H1 (cell line): Measurements from ENCODE around the gene ADAM19. TPM values are rescaled to one million over a fixed set of nuclear protein-coding genes. Genes with fewer than 3 reads are reported as not detected.

ENCODE experiments used
- CTCF ChIA-PET: fragments of 300-600 bp; sonication (Branson Sonifier 250); formaldehyde crosslinking; loops from one replicate; lab custom pipeline; 2021; ENCODE audit not compliant: partially characterized antibody; lab: Charles Lee
- POLR2A ChIA-PET: fragments of 300-600 bp; sonication (Branson Sonifier 250); formaldehyde crosslinking; loops from one replicate; lab custom pipeline; 2021; ENCODE audit warnings: inconsistent platforms; ENCODE audit not compliant: partially characterized antibody; lab: Charles Lee
- DNase-seq, 2 experiments: peaks; one replicate each; pipeline versions ENCODE4 v3.0.0 to v3.0.0-alpha.2; 2010 to 2022; ENCODE audit warnings: low spot score in 2 of 2, low read depth in 1 of 2, mixed read lengths in 1 of 2
- FAIRE-seq: peaks from 2 replicates; lab custom pipeline; 2011; peaks lifted over from hg19 to GRCh38; lab: Jason Lieb, UNC
- H2AFZ ChIP-seq: 2 replicates; pipeline ENCODE4 v1.8.1; 2012; ENCODE audit warnings: low read length, inconsistent platforms
- H2AK5ac ChIP-seq: 2 replicates; pipeline ENCODE4 v1.6.1; 2013; ENCODE audit warnings: low read depth, low read length
- H2BK120ac ChIP-seq: replicated peaks from 2 replicates; pipeline ENCODE3; 2013; ENCODE audit warnings: low read depth, low read length, inconsistent platforms
- H2BK12ac ChIP-seq: 2 replicates; pipeline ENCODE4 v1.6.1; 2013; ENCODE audit warnings: low read depth, low read length
- H2BK15ac ChIP-seq: 2 replicates; pipeline ENCODE4 v1.6.1; 2013; ENCODE audit warnings: low read length
- H2BK20ac ChIP-seq: 2 replicates; pipeline ENCODE4 v1.6.1; 2013; ENCODE audit warnings: low read length
- H2BK5ac ChIP-seq: 2 replicates; pipeline ENCODE4 v1.6.1; 2013; ENCODE audit warnings: low read depth, low read length
- H3K14ac ChIP-seq: 2 replicates; pipeline ENCODE4 v1.6.1; 2013; ENCODE audit warnings: inconsistent platforms; ENCODE audit not compliant: insufficient read length
- H3K18ac ChIP-seq: 2 replicates; pipeline ENCODE4 v1.6.1; 2013; ENCODE audit warnings: low read length; ENCODE audit errors: extremely low read depth
- H3K23ac ChIP-seq: 2 replicates; pipeline ENCODE4 v1.6.1; 2013; ENCODE audit warnings: inconsistent platforms; ENCODE audit not compliant: insufficient read length
- H3K23me2 ChIP-seq: 2 replicates; pipeline ENCODE4 v1.6.1; 2013; ENCODE audit warnings: low read depth, low read length
- H3K27ac ChIP-seq: 2 replicates; pipeline ENCODE4 v1.6.1; 2011; ENCODE audit warnings: low read depth, low read length, inconsistent platforms
- H3K27me3 ChIP-seq, 4 experiments: replicated peaks in 1 of 4; 1 replicate in 1 of 4; 2 replicates in 3 of 4; pipeline versions ENCODE4 v1.6.1 to v1.8.1; 2011 to 2013; ENCODE audit warnings: low read length in 3 of 4, mild to moderate bottlenecking in 3 of 4, inconsistent platforms in 2 of 4, mixed read lengths in 2 of 4, moderate library complexity in 1 of 4; ENCODE audit not compliant: control insufficient read depth in 3 of 4, insufficient read depth in 3 of 4; ENCODE audit errors: extremely low read depth in 1 of 4
- H3K36me3 ChIP-seq, 4 experiments: 2 replicates each; pipeline versions ENCODE4 v1.6.1 to v1.8.1; 2011 to 2013; ENCODE audit warnings: mild to moderate bottlenecking in 4 of 4, low read length in 3 of 4, moderate library complexity in 2 of 4, control low read depth in 1 of 4, inconsistent platforms in 1 of 4; ENCODE audit not compliant: insufficient read depth in 4 of 4, control insufficient read depth in 2 of 4
- H3K4ac ChIP-seq: replicated peaks from 2 replicates; pipeline ENCODE3; 2013; ENCODE audit warnings: low read length, low read depth, mixed read lengths, inconsistent platforms; ENCODE audit not compliant: insufficient read length
- H3K4me1 ChIP-seq, 4 experiments: replicated peaks in 1 of 4; 1 replicate in 1 of 4; 2 replicates in 3 of 4; pipeline versions ENCODE4 v1.6.1 to v1.8.1; 2011 to 2013; ENCODE audit warnings: low read length in 3 of 4, inconsistent platforms in 2 of 4, mixed read lengths in 1 of 4; ENCODE audit not compliant: insufficient read depth in 4 of 4, control insufficient read depth in 3 of 4
- H3K4me2 ChIP-seq, 2 experiments: 2 replicates each; pipeline versions ENCODE4 v1.6.1 to v1.8.1; 2011 to 2013; ENCODE audit warnings: low read depth in 2 of 2, low read length in 2 of 2, control low read depth in 1 of 2, inconsistent platforms in 1 of 2, mild to moderate bottlenecking in 1 of 2; ENCODE audit not compliant: insufficient read depth in 1 of 2
- H3K4me3 ChIP-seq, 4 experiments: fragments of 200-600, 300-600 bp in 1 of 4; sonication (generic), shearing (Covaris generic), sonication (Bioruptor Twin) in 1 of 4; 2 replicates each; pipeline versions ENCODE4 v1.5.1 to v1.8.1; 2011 to 2016; ENCODE audit warnings: low read length in 4 of 4, low read depth in 3 of 4, control low read depth in 2 of 4, inconsistent platforms in 2 of 4, mild to moderate bottlenecking in 2 of 4, mixed read lengths in 1 of 4, moderate library complexity in 1 of 4; ENCODE audit not compliant: insufficient read depth in 2 of 4; ENCODE audit errors: extremely low read depth in 1 of 4
- H3K56ac ChIP-seq: replicated peaks from 2 replicates; pipeline ENCODE3; 2013; ENCODE audit warnings: low read depth, mild to moderate bottlenecking, mixed read lengths, low read length, inconsistent platforms; ENCODE audit not compliant: insufficient read length
- H3K79me1 ChIP-seq: 2 replicates; pipeline ENCODE4 v1.6.1; 2013; ENCODE audit warnings: low read depth, low read length, control low read depth
- H3K79me2 ChIP-seq, 2 experiments: 2 replicates each; pipeline versions ENCODE4 v1.6.1 to v1.8.1; 2012 to 2013; ENCODE audit warnings: low read length in 2 of 2, mild to moderate bottlenecking in 2 of 2, inconsistent platforms in 1 of 2; ENCODE audit not compliant: insufficient read depth in 2 of 2, control insufficient read depth in 1 of 2
- H3K9ac ChIP-seq, 4 experiments: replicated peaks in 1 of 4; 1 replicate in 1 of 4; 2 replicates in 3 of 4; pipeline versions ENCODE4 v1.6.1 to v1.8.1; 2011 to 2013; ENCODE audit warnings: low read depth in 3 of 4, low read length in 3 of 4, control low read depth in 2 of 4, mild to moderate bottlenecking in 2 of 4, moderate library complexity in 2 of 4, inconsistent platforms in 1 of 4; ENCODE audit errors: extremely low read depth in 1 of 4
- H3K9me3 ChIP-seq, 2 experiments: 2 replicates each; pipeline versions ENCODE4 v1.6.1 to v1.8.1; 2012 to 2013; ENCODE audit warnings: mild to moderate bottlenecking in 2 of 2, moderate library complexity in 2 of 2, control low read depth in 1 of 2, inconsistent platforms in 1 of 2, low read depth in 1 of 2, low read length in 1 of 2, mixed read lengths in 1 of 2; ENCODE audit not compliant: insufficient read depth in 2 of 2
- H4K20me1 ChIP-seq, 2 experiments: replicated peaks in 1 of 2; 2 replicates each; pipeline versions ENCODE3 to v1.8.1; 2011 to 2013; ENCODE audit warnings: inconsistent platforms in 2 of 2, low read length in 2 of 2, mild to moderate bottlenecking in 1 of 2; ENCODE audit not compliant: insufficient read depth in 2 of 2, control insufficient read depth in 1 of 2
- H4K5ac ChIP-seq: 2 replicates; pipeline ENCODE4 v1.6.1; 2013; ENCODE audit warnings: low read length, low read depth, mixed read lengths, inconsistent platforms; ENCODE audit not compliant: insufficient read length
- H4K8ac ChIP-seq: 2 replicates; pipeline ENCODE4 v1.8.0; 2013; ENCODE audit warnings: mild to moderate bottlenecking, moderate library complexity, low read length, inconsistent platforms; ENCODE audit not compliant: insufficient read depth; ENCODE audit errors: extremely low read depth
- H4K91ac ChIP-seq: replicated peaks from 2 replicates; pipeline ENCODE3; 2013; ENCODE audit warnings: low read length, mixed read lengths, inconsistent platforms; ENCODE audit not compliant: insufficient read length
- ATF3 ChIP-seq: IDR thresholded peaks from 2 replicates; pipeline ENCODE4 v1.6.1; 2011; ENCODE audit warnings: low read depth, mild to moderate bottlenecking, low read length; ENCODE audit not compliant: insufficient read depth
- HDAC2 ChIP-seq, 2 experiments: fragments of 300-600 bp in 1 of 2; sonication (generic) in 1 of 2; IDR thresholded peaks; 2 replicates each; pipeline ENCODE4 v1.6.1; 2011 to 2012; ENCODE audit warnings: low read depth in 2 of 2, low read length in 2 of 2, mild to moderate bottlenecking in 2 of 2, moderate library complexity in 2 of 2, borderline replicate concordance in 1 of 2, inconsistent platforms in 1 of 2
- WGBS, 2 experiments: shearing (Covaris generic) in 1 of 2; methylation state at CpG; one replicate each; pipeline versions ENCODE4 v1.1.6 to v1.1.7; 2013 to 2015; ENCODE audit warnings: low lambda C conversion rate in 2 of 2, mixed read lengths in 2 of 2, inconsistent platforms in 1 of 2, low coverage in 1 of 2, missing lambda C conversion rate in 1 of 2; ENCODE audit not compliant: insufficient replicate concordance in 2 of 2, insufficient coverage in 1 of 2, insufficient read length in 1 of 2; ENCODE audit errors: extremely low coverage in 1 of 2, missing lambda C conversion rate in 1 of 2; 5-methylcytosine and 5-hydroxymethylcytosine counted together
- polyA plus RNA-seq, 7 experiments: library from polyadenylated mRNA; depleted of rRNA in 3 of 7; stranded (reverse) in 5 of 7; unstranded in 2 of 7; fragments of >200 nt in 5 of 7; fragments of 200-250 nt in 2 of 7; gene quantifications; 1 replicate in 5 of 7; 2 replicates in 1 of 7; 4 replicates in 1 of 7; pipeline versions ENCODE4 v1.2.1 to v1.2.3, GENCODE V29; 2011 to 2013; ENCODE audit warnings: missing spikeins in 2 of 7, mixed read lengths in 2 of 7
- total RNA-seq: library from RNA; stranded (reverse); fragmentation: NEBNext Ultra II Directional; extraction: Animal tissue kit (Norgen Biotek cat#: 25700); gene quantifications from 2 replicates; pipeline ENCODE4 v1.2.1, GENCODE V29; 2021

ADAM19 gene
- total and polyA plus RNA-seq, 2 of the 8 experiments (the other 6 are each of a cell fraction or from before 2014, with no cell fraction given), result 6.5 to 22.7 TPM

- Histone ChIP-seq H3K4me3 (no peak overlapping the region), H3K79me1 (no peaks in the 10 kb centered on the region), H3K9me3 (no peaks in the 10 kb centered on the region), H3K23me2 (no peaks in the 10 kb centered on the region; the same call in 1 of the 2 replicates), H3K27me3 (no peaks in the 10 kb centered on the region), H4K8ac (no peak overlapping the region), H3K4me1 (no peaks in the 10 kb centered on the region), H3K27ac (no peak overlapping the region), H4K5ac (no peak overlapping the region), H3K9ac (no peak overlapping the region), H3K23ac (no peak overlapping the region), H3K18ac (no peak overlapping the region), H4K20me1 (no peaks in the 10 kb centered on the region), H3K14ac (no peak overlapping the region), H2AK5ac (no peak overlapping the region), H3K4me2 (no peak overlapping the region), H2BK20ac (no peak overlapping the region), H4K91ac (no peak overlapping the region), H2BK12ac (no peak overlapping the region), H2BK5ac (no peak overlapping the region), H2AFZ (no peak overlapping the region), H2BK120ac (no peak overlapping the region), H2BK15ac (no peak overlapping the region), H3K36me3 (no peaks in the 10 kb centered on the region), H3K56ac (no peak overlapping the region), H3K79me2 (no peaks in the 10 kb centered on the region), H3K4ac (no peak overlapping the region)
- 89% methylated on average over 9 of the region's 9 CpGs; no CpG with 5 or more reads in 1 of the 2 experiments for WGBS, 2 experiments
- FAIRE-seq, result no peak
- ChIA-PET POLR2A (interaction anchor here (1.5 kb wide), 1 partner anchor 14 kb away, joined by 4 read pairs; the partner anchor contains the start of gene NIPAL4), CTCF (interaction anchor here (0.7 to 10.3 kb wide), 9 partner anchors 14 to 302 kb away, joined by 3 to 66 read pairs (median 3); no protein-coding TSS in a partner anchor)
- no peak for TF ChIP-seq HDAC2 (IDR thresholded peaks at IDR 0.05; ENCODE audit: borderline replicate concordance in 1 of 2, low read depth in 2 of 2, low read length in 2 of 2)
- TF ChIP-seq ATF3, result no peak
- no peak for DNase-seq
Measured at GRCh38 chr5:157446412-157446935, 129.1 kb downstream of the ADAM19 start.
